Hematopoietic multipotent progenitor cell (in vitro differentiated cells): Measurements from ENCODE around the gene THSD7B. TPM values are rescaled to one million over a fixed set of nuclear protein-coding genes. Genes with fewer than 3 reads are reported as not detected.

Experiments used
- DNase-seq, 3 donors: peaks; one replicate each; pipeline ENCODE4 v3.0.0-alpha.2; 2011 to 2015; ENCODE audit warnings: low read depth in 2 of 3, low spot score in 2 of 3
- small RNA-seq: library from RNA; depleted of rRNA; stranded (forward); fragments of <200 nt; gene quantifications from one replicate; pipeline ENCODE3, GENCODE V24; 2012
- total RNA-seq: library from RNA; depleted of rRNA; stranded (reverse); fragments of >200 nt; gene quantifications from one replicate; pipeline ENCODE4 v1.2.3, GENCODE V29; 2012

Gene THSD7B
- total RNA-seq, 1 donor = not detected

DNA sequence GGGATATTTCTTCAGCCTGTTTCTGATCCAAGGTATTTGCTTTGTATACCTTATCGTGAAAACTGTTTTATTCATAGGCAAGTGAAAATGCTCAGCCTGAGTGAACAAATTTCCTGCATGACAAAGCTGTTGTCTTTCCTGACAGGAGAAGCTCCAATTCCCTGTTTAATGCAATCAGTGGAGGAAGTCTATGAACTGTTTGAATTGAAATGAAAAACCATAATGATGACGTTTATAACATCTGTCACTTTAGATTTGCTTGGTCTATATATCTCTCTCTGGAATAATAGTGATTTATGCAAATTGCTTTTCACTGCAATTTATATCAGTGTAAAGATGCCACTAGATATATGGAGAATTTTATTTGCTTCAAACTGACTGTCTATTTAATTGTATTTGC lies 959.6 kb downstream of the THSD7B start:
- no peak for DNase-seq

Small RNA genes lying within 50 kb of the gene (small RNA-seq; reads per million reads assigned to genes)
- gene RF00019 (not detected), gene RNA5SP105 (not detected)
